K562 (cell line): Measurements from ENCODE around the gene U2SURP. TPM values are rescaled to one million over a fixed set of nuclear protein-coding genes. Genes with fewer than 3 reads are reported as not detected.

Experiments used
- ATAC-seq: fragments of 200-7000 bp; cut with Tn5 transposase; 3 replicates; pipeline ENCODE4 v1.9.1; 2020; ENCODE audit warnings: moderate library complexity
- BruUV-seq: library from RNA; stranded (reverse); fragments of 400-500 nt; replicated peaks from 2 replicates; lab custom pipeline; 2021; lab: Mats Ljungman, UMichigan
- CTCF ChIA-PET: fragments of 300-600 bp; formaldehyde crosslinking; extraction: SDS; loops from one replicate; lab custom pipeline; 2021; ENCODE audit warnings: low intra/inter-chr PET ratio; lab: Yijun Ruan, JAX
- POLR2A ChIA-PET: fragments of 300-600, 350-650 bp; sonication (Branson Sonifier 250); formaldehyde crosslinking; extraction: SDS; loops from one replicate; lab custom pipeline; 2021; ENCODE audit warnings: antibody characterized with exemption, inconsistent platforms; lab: Yijun Ruan, JAX
- DNase-seq, 4 experiments: peaks; one replicate each; pipeline versions ENCODE4 v3.0.0 to v3.0.0-alpha.2; 2011 to 2018; ENCODE audit warnings: low spot score in 3 of 4, mixed read lengths in 3 of 4; ENCODE audit errors: extremely low read depth in 1 of 4
- FAIRE-seq: peaks from 2 replicates; lab custom pipeline; 2011; peaks lifted over from hg19 to GRCh38; lab: Jason Lieb, UNC
- H2AFZ ChIP-seq: 2 replicates; pipeline ENCODE4 v1.6.0; 2011; ENCODE audit warnings: low read depth, low read length, control low read depth, inconsistent platforms
- H3K27ac ChIP-seq: fragments of 200-600 bp; 3 replicates; pipeline ENCODE4 v1.8.0; 2011; ENCODE audit warnings: low read depth, mild to moderate bottlenecking, control low read depth, inconsistent platforms, low read length, moderate library complexity, mixed read lengths; ENCODE audit errors: extremely low read depth
- H3K27me3 ChIP-seq, 2 experiments: fragments of 300-600 bp in 1 of 2; 2 replicates in 1 of 2; 3 replicates in 1 of 2; pipeline versions ENCODE4 v1.6.0 to v1.8.0; 2011; ENCODE audit warnings: inconsistent platforms in 2 of 2, low read length in 2 of 2, mild to moderate bottlenecking in 1 of 2, mixed read lengths in 1 of 2, moderate library complexity in 1 of 2; ENCODE audit not compliant: control insufficient read depth in 2 of 2, insufficient read depth in 2 of 2
- H3K36me3 ChIP-seq: fragments of 300-600 bp; 3 replicates; pipeline ENCODE4 v1.8.0; 2011; ENCODE audit warnings: mild to moderate bottlenecking, low read length, inconsistent platforms; ENCODE audit not compliant: control insufficient read depth, insufficient read depth
- H3K4me1 ChIP-seq, 2 experiments: fragments of 200-600 bp in 1 of 2; replicated peaks in 1 of 2; 2 replicates in 1 of 2; 3 replicates in 1 of 2; pipeline versions ENCODE4 v1.5.1 to v1.8.0; 2011; ENCODE audit warnings: inconsistent platforms in 2 of 2, low read length in 2 of 2, mild to moderate bottlenecking in 1 of 2, mixed read lengths in 1 of 2, moderate library complexity in 1 of 2; ENCODE audit not compliant: control insufficient read depth in 2 of 2, insufficient read depth in 2 of 2
- H3K4me2 ChIP-seq: 2 replicates; pipeline ENCODE4 v1.6.1; 2011; ENCODE audit warnings: low read length, control low read depth, inconsistent platforms, mixed read lengths; ENCODE audit not compliant: insufficient read depth
- H3K4me3 ChIP-seq: fragments of 200-600 bp; sonication (generic), shearing (Covaris generic); 2 replicates; pipeline ENCODE4 v1.5.1; 2016; ENCODE audit warnings: control low read depth, inconsistent platforms
- H3K79me2 ChIP-seq: fragments of 200-600 bp; 3 replicates; pipeline ENCODE4 v1.8.0; 2011; ENCODE audit warnings: low read length, inconsistent platforms; ENCODE audit not compliant: control insufficient read depth, insufficient read depth
- H3K9ac ChIP-seq, 2 experiments: 2 replicates each; pipeline versions ENCODE4 v1.6.0 to v1.6.1; 2011; ENCODE audit warnings: low read depth in 2 of 2, low read length in 2 of 2, control low read depth in 1 of 2, inconsistent platforms in 1 of 2, mild to moderate bottlenecking in 1 of 2, mixed read lengths in 1 of 2; ENCODE audit not compliant: insufficient read depth in 1 of 2
- H3K9me1 ChIP-seq: one replicate; pipeline ENCODE4 v1.6.0; 2011; ENCODE audit warnings: inconsistent platforms, mild to moderate bottlenecking, low read length, moderate library complexity; ENCODE audit not compliant: control insufficient read depth, insufficient read depth
- H3K9me3 ChIP-seq: replicated peaks from 2 replicates; pipeline ENCODE4 v1.5.1; 2011; ENCODE audit warnings: low read depth, low read length, inconsistent platforms; ENCODE audit not compliant: control insufficient read depth, insufficient read depth
- H4K20me1 ChIP-seq: replicated peaks from 2 replicates; pipeline ENCODE4 v1.6.1; 2011; ENCODE audit warnings: low read length, inconsistent platforms, mixed read lengths; ENCODE audit not compliant: control insufficient read depth, insufficient read depth
- CEBPB ChIP-seq: fragments of 450-650 bp; IDR thresholded peaks from 2 replicates; pipeline ENCODE4 v1.6.1; 2016; ENCODE audit warnings: missing genetic modification characterization, missing compliant biosample characterization
- CEBPG ChIP-seq, 3 experiments: fragments of 200-800 bp in 1 of 3; sonication (Bioruptor generic) in 1 of 3; sonication (generic) in 1 of 3; formaldehyde crosslinking in 1 of 3; IDR thresholded peaks in 2 of 3; conservative IDR thresholded peaks in 1 of 3; 2 replicates each; pipeline versions ENCODE4 v1.6.1 to v1.8.0; 2016 to 2022; ENCODE audit warnings: missing compliant biosample characterization in 2 of 3, missing genetic modification characterization in 2 of 3, mild to moderate bottlenecking in 1 of 3, missing genetic modification reagents in 1 of 3
- FOXA1 ChIP-seq: fragments of 450-650 bp; IDR thresholded peaks from 2 replicates; pipeline ENCODE4 v1.6.1; 2016; ENCODE audit warnings: mild to moderate bottlenecking, borderline replicate concordance
- FOXJ2 ChIP-seq: fragments of 200-800 bp; sonication (Bioruptor generic); IDR thresholded peaks from 2 replicates; pipeline ENCODE4 v1.6.1; 2016; ENCODE audit warnings: missing genetic modification characterization, missing compliant biosample characterization
- FOXK2 ChIP-seq, 2 experiments: fragments of 450-650 bp; IDR thresholded peaks in 1 of 2; conservative IDR thresholded peaks in 1 of 2; 2 replicates each; pipeline ENCODE4 v1.6.1; 2016; ENCODE audit warnings: low read depth in 2 of 2, mild to moderate bottlenecking in 1 of 2
- HDAC6 ChIP-seq: IDR thresholded peaks from 2 replicates; pipeline ENCODE4 v1.6.1; 2012; ENCODE audit warnings: low read depth, mild to moderate bottlenecking, control low read depth, inconsistent platforms, low read length, moderate library complexity
- HMGN3 ChIP-seq: IDR thresholded peaks from 2 replicates; pipeline ENCODE4 v1.6.1; 2011; ENCODE audit warnings: borderline replicate concordance, low read depth, mild to moderate bottlenecking, mixed read lengths, low read length; ENCODE audit not compliant: insufficient read length; ENCODE audit errors: extremely low read depth
- MCM5 ChIP-seq: fragments of 450-650 bp; IDR thresholded peaks from 2 replicates; pipeline ENCODE4 v1.6.1; 2016; ENCODE audit warnings: low read depth
- MTA2 ChIP-seq: fragments of 450-650 bp; IDR thresholded peaks from 2 replicates; pipeline ENCODE4 v1.6.1; 2016; ENCODE audit warnings: low read depth
- NR0B1 ChIP-seq: fragments of 450-650 bp; IDR thresholded peaks from one replicate; pipeline ENCODE4 v1.6.1; 2018; ENCODE audit warnings: mild to moderate bottlenecking, moderate library complexity; ENCODE audit not compliant: partially characterized antibody
- PATZ1 ChIP-seq: fragments of 250-450 bp; sonication (Bioruptor Pico); IDR thresholded peaks from 2 replicates; pipeline ENCODE4 v1.5.0; 2020; ENCODE audit warnings: mild to moderate bottlenecking, borderline replicate concordance
- RBM17 ChIP-seq: fragments of 200-400 bp; formaldehyde crosslinking; IDR thresholded peaks from 2 replicates; pipeline ENCODE4 v1.6.1; 2017; ENCODE audit warnings: low read depth, mild to moderate bottlenecking, low read length, borderline replicate concordance
- RFX1 ChIP-seq: fragments of 450-650 bp; IDR thresholded peaks from 2 replicates; pipeline ENCODE4 v1.6.1; 2016; ENCODE audit warnings: mild to moderate bottlenecking, moderate library complexity
- TAF7 ChIP-seq: fragments of 450-650 bp; IDR thresholded peaks from 2 replicates; pipeline ENCODE4 v1.6.1; 2016; ENCODE audit warnings: missing genetic modification characterization, missing compliant biosample characterization
- ZNF197 ChIP-seq: fragments of 200-800 bp; sonication (Bioruptor generic); IDR thresholded peaks from 2 replicates; pipeline ENCODE4 v1.6.1; 2016; ENCODE audit warnings: low read depth, missing genetic modification characterization, missing compliant biosample characterization
- WGBS: fragments of 100-300 bp; shearing (Covaris generic); methylation state at CpG from one replicate; pipeline ENCODE4 v1.1.6; 2016; ENCODE audit warnings: low coverage, mixed read lengths; ENCODE audit not compliant: insufficient coverage; ENCODE audit errors: missing lambda C conversion rate; 5-methylcytosine and 5-hydroxymethylcytosine counted together
- in situ Hi-C: fragments of 300-500 bp; cut with MboI; formaldehyde crosslinking; loops from 4 replicates; pipeline ENCODE4 v1.15.0; 2018; ENCODE audit warnings: inconsistent platforms, mixed read lengths
- intact Hi-C: fragments of 100-400 bp; cut with micrococcal nuclease; formaldehyde crosslinking; loops from 2 replicates; pipeline ENCODE4 v1.14.2; 2022
- polyA plus RNA-seq, 8 experiments: library from polyadenylated mRNA; depleted of rRNA in 4 of 8; stranded (reverse) in 5 of 8; unstranded in 3 of 8; fragments of >200 nt; fragmentation: Nextera tagmentation in 2 of 8; fragmentation: Illumina TruSeq in 1 of 8; extraction: Ambion mirVana in 2 of 8; extraction: Trizol in 1 of 8; gene quantifications; 2 replicates each; pipeline versions ENCODE4 v1.2.1 to v1.2.3, GENCODE V29; 2011 to 2014; ENCODE audit warnings: inconsistent platforms in 1 of 8, missing spikeins in 1 of 8
- total RNA-seq, 7 experiments: library from RNA; depleted of rRNA in 6 of 7; stranded (reverse); fragments of >200 nt in 6 of 7; fragmentation: Illumina TruSeq in 2 of 7; extraction: Trizol in 2 of 7; gene quantifications; 2 replicates each; pipeline versions ENCODE4 v1.2.1 to v1.2.3, GENCODE V29; 2011 to 2021; ENCODE audit warnings: low replicate concordance in 1 of 7
- TF ChIP-seq, protein P1 (sequence below): fragments of 450-650 bp; formaldehyde crosslinking; IDR thresholded peaks from 2 replicates; pipeline ENCODE4 v1.4.0; 2020; ENCODE audit warnings: mild to moderate bottlenecking, mixed read lengths

The U2SURP gene
- total and polyA plus RNA-seq, 9 of the 15 experiments (the other 6 are each of a cell fraction or from before 2014, with no cell fraction given): 128 to 322 (median 191) TPM

DNA sequence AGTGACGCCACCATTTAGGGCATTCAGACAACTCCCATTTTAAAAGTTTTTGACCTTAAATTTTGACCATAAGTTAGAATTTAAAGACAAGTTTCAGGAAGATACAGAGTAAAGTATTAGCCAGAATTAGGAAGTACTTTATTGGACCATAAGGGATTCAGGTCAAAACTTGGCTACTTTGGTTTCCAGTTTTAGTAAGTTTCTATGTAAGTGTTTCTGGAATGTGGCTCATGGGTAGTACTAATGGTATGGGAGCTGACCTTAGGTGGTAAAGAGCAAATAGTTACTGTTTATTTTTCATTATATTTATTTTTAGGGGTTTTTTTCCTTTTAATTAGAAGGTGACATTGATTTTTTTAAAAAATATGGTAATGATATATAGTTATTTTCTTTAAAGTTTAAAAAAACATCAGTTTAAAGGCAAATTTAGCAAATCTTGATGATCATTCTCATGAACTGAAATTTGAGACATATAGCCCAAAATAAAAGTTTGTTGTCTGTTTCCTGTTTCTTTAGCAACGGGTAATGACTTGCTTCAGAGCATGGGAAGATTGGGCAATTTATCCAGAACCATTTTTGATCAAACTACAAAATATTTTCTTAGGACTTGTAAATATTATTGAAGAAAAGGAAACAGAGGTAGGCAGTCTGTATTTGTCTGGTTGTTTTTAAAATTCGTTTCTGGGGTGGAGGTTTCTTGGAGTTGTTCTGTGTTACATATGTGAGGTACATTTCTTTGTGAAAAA is 34.3 kb downstream of the U2SURP start (continued):
- TF ChIP-seq RBM17 (no peak), CEBPG (CRISPR knock-in tag; IDR thresholded peaks at IDR 0.05) (no peak), CEBPG (tag; conservative IDR thresholded peaks at IDR 0.05 in 1 of 2, IDR thresholded peaks at IDR 0.05 in 1 of 2) (peak; percentile 40 to 69; a peak in 3 of 4 replicates), HMGN3 (no peak), TAF7 (no peak), FOXJ2 (0 out of 2 replicates have a peak, but pooled peaks have one; percentile 29), CEBPB (tag) (peak; percentile 60; the same call in 1 of the 2 replicates), ZNF197 (CRISPR knock-in tag) (no peak), MCM5 (no peak), RFX1 (peak; percentile 42)

- Histone ChIP-seq H3K9me3 (no peaks in the 10 kb centered on the region), H3K4me2 (no peak overlapping the region), H4K20me1 (no peaks in the 10 kb centered on the region), H3K36me3 (peaks cover 92% of the 10 kb centered on the region), H3K9me1 (no peaks in the 10 kb centered on the region), H3K4me1 (no peaks in the 10 kb centered on the region), H3K79me2 (peaks cover 25% of the 10 kb centered on the region), H3K4me3 (no peak overlapping the region), H3K9ac (no peak overlapping the region), H2AFZ (no peak overlapping the region), H3K27me3 (no peaks in the 10 kb centered on the region), H3K27ac (no peak overlapping the region)
- TSS peak; percentile 1 for BruUV-seq
- 74% methylated on average over 2 of the region's 2 CpGs for WGBS
- ATAC-seq (no peak), DNase-seq (no peak), FAIRE-seq (no peak)
- CTCF ChIA-PET: no interaction called here
- POLR2A ChIA-PET: no interaction called here
- no peak for TF ChIP-seq FOXK2 (conservative IDR thresholded peaks at IDR 0.05 in 1 of 2, IDR thresholded peaks at IDR 0.05 in 1 of 2; ENCODE audit: low read depth in 2 of 2)
- TF ChIP-seq PATZ1: no peak
- TF ChIP-seq RFX1: peak; percentile 77
- no peak for TF ChIP-seq MTA2
- TF ChIP-seq, protein P1, sequence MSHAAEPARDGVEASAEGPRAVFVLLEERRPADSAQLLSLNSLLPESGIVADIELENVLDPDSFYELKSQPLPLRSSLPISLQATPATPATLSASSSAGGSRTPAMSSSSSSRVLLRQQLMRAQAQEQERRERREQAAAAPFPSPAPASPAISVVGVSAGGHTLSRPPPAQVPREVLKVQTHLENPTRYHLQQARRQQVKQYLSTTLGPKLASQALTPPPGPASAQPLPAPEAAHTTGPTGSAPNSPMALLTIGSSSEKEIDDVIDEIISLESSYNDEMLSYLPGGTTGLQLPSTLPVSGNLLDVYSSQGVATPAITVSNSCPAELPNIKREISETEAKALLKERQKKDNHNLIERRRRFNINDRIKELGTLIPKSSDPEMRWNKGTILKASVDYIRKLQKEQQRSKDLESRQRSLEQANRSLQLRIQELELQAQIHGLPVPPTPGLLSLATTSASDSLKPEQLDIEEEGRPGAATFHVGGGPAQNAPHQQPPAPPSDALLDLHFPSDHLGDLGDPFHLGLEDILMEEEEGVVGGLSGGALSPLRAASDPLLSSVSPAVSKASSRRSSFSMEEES (CRISPR knock-in tag): no peak
- TF ChIP-seq NR0B1: no peak
- TF ChIP-seq HDAC6: no peak
- TF ChIP-seq FOXA1: no peak
- intact Hi-C loops (no loop called here), in situ Hi-C loops (no loop called here)
Observed at GRCh38 chr3:143036557-143036956, 35.2 kb downstream of the U2SURP start.
